GM19463 (cell line): ENCODE results near the gene FOXD1.
"Not testable (repeated sequence)": the region's sequence is repeated elsewhere in the genome, so short reads cannot be mapped to it uniquely, and the experiment has no call there.

Experiments
- ATAC-seq: cut with Tn5 transposase; IDR thresholded peaks from one replicate; pipeline ENCODE4 v1.9.1; 2021; ENCODE audit warnings: mild to moderate bottlenecking, moderate library complexity; ENCODE audit not compliant: unreplicated experiment

FOXD1 gene

GRCh38 chr5:73448463-73449136 lies at the start of gene FOXD1:
TSS of gene FOXD1 (minus strand) at chr5:73448777. CDS start at chr5:73448362, 415 bp downstream.
- ATAC-seq, result no peak

- no peak for ATAC-seq
These were observed 49.0 kb upstream of the FOXD1 start for GRCh38 chr5:73497497-73498056.

- no peak for ATAC-seq
These were observed 48.4 kb upstream of the FOXD1 start for GRCh38 chr5:73496984-73497457.

DNA sequence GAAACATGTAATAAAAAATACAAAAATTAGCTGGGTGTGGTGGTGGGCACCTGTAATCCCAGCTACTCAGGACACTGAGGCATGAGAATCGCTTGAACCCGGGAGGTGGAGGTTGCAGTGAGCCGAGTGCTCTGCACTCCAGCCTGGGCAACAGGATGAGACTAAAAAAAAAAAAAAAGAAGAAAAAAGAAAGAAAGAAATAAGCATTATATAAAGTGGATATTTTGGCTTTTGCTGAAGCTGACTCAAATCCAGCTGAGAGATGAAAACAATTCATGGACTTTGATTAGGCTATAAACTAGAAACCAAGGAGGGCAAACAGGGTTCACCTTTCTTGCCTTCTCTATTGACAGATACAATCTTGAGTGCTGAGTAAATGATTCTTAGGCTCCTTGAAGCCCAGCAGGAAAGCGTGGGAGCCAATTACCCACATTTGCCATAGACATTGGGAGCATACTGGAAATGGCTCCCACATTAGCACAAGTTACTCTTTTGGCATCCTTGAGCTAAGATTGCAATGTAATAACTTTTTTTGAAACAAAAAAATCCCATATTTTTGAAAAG lies 47.3 kb upstream of the FOXD1 start:
- ATAC-seq, result no peak

DNA sequence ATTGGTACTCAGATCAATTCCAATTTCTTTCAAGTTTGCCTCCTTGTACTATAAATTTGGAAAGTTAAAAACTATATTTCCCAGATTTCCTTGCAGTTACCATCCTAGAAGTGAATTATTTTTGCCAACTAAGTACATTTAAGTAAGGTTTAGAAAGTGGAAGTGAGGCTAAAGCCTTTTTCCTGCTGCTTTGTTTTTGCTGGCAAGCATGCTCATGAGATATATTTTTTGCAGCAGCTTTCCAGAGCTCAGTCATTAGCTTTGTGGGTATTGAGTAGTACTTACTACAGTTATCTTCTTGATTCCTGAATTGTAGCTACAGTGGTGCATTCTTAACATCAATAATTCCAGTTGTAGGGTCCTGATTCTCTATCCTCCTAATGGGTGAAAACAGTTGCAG lies 46.1 kb upstream of the FOXD1 start:
- ATAC-seq, result no peak

DNA sequence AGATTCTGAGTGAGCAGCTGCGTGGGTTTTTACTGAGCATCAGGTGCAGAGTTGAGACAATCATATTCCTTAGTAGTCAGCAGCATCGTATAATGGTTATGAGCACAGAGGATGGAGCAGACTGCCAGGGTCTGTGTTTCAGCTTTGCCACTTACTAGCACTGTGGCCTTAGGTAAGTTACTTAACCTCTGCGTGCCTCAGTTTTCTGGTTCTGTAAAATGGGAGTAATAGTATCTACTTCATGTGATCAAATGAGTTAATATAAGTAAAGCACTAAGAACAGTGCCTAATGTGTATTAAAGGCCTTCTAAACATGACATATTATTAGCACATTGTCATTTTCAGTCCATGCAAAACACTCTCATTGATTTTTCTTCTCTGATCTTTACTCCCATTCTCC lies 44.8 kb upstream of the FOXD1 start:
- no peak for ATAC-seq

DNA sequence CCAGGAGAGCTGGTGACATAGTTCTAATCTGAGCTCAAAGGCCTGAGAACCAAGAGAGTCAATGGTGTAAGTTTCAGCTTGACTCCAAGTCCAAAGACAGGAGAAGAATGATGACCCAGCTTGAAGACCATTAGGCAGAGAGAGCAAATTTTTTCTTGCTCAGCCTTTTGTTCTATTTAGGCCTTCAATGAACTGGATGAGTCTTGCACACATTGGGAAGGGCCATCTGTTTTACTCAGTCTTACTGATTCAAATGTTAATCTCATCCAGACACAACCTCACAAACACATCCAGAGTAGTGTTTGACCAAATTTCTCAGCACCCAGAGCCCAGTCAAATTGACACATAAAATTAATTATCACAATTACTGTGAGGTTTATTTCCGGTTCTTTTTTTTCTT lies 42.6 kb upstream of the FOXD1 start:
- ATAC-seq, result no peak

DNA sequence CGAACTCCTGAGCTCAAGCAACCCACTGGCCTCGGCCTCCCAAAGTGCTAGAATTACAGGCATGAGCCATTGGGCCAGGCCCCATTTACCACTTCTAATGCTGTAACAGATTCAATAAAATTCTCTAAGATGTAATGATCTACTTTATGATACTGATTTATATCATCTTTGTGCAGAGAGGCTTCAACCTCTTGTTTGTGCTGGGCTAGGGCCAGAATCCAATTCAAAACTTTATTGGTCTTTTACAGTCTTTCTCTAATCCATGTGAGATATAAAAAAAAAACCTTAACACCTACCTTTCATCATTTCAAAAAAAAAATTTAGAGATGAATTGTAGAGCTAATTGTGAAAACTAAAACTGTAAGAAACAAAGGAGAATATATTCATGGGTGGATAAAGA lies 41.5 kb upstream of the FOXD1 start:
- no peak for ATAC-seq

DNA sequence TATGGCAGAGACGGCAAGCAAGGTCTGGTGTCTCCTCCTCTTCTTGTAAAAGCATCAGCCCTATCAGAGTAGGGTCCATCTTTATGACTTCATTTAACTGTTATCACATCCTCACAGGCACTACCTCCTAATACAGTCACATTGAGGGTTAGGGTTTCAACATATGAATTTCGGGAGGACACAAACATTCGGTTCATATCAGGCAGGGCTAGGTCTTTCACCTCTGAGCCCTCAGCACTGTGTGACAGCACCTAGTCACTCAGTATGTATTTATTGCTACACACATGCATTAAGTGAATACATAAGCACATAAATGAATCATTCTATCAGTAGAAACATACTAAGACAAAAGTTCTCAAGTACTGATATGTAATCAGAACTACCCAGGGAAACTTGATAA lies 40.2 kb upstream of the FOXD1 start:
- ATAC-seq, result no peak

DNA sequence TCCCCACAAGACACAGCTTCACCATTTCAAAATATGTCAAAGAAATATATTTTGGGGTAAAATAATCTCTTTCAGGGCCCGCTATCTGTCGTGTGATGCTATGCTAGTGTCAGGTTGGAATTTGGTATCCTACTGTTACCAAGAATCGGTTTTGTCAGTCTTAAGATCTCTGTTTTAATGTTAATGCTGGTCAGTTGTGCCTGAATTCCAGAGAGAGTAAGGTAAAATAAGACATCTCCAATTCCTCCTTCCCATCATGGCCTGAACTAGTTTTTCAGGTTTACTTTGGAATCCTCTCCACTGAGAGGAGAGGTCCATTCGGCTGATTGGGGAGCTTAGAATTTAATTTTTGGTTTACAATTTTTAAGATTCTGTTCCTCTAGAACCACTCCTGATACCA lies 39.2 kb upstream of the FOXD1 start:
- no peak for ATAC-seq

DNA sequence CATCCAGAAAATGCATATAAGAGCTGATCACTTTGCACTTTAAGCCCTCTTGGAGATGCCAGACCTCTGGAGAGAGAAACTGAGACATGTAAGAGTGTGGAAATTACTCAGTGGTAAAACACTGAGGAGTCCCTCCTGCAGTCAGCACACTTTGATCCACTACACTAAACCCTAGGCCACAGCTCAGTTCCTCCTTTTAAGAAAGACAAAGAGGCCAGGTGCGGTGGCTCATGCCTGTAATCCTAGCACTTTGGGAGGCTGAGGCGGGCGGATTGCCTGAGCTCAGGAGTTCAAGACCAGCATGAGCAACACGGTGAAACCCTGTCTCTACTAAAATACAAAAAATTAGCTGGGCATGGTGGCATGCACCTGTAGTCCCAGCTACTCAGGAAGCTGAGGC lies 38.7 kb upstream of the FOXD1 start:
- not testable (repeated sequence) for ATAC-seq

- ATAC-seq, result no peak
These were observed 37.7 kb upstream of the FOXD1 start for GRCh38 chr5:73486119-73486899.

DNA sequence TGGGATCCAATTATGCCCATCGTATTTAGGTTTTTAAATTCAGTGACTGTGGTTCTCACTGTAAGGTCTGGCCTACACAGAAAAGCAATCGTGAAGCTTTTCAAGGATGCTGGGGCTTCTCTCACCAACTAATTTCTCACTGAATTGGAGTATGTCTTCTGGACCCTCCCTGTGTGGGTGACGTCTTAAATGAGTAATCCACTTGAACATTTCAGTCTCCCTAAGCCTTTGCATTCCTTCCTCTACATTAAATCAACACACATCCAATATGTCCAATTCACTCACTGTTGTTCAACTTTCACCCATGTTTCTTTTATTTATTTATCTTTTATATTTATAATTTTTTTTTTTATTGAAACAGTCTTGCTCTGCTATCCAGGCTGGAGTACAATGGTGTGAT lies 37.1 kb upstream of the FOXD1 start:
- ATAC-seq, result no peak

DNA sequence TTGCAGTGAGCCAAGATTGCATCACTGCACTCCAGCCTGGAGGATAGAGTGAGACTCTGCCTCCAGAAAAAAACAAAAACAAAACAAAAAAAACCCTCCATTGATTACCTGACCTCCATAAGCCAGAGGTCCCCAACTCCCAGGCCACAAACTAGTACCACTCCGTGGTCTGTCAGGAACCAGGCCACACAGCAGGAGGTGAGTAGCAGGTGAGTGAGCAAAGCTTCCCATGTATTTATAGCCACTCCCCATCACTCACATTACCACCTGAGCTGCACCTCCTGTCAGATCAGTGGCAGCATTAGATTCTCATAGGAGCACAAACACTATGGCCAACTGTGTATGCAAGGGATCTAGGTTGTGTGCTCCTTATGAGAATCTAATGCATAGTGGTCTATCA lies 35.9 kb upstream of the FOXD1 start:
- ATAC-seq, result no peak

DNA sequence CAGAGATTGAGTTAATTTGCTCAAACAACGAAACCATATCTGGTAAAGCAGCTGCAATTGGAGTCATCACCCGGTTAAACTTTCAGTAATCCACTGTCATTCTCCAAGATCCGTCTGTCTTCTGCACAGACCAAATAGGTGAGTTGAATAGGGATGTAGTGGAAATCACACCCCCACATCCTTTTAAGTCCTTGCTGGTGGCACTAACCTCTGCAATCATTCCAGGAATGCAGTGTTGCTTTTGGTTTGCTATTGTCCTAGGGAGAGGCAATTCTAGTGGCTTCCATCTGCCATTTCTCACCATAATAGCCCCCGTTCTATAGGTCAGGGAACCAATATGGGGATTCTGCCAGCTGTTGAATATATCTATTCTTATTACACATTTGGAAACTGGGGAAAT lies 35.1 kb upstream of the FOXD1 start:
- ATAC-seq, result no peak

DNA sequence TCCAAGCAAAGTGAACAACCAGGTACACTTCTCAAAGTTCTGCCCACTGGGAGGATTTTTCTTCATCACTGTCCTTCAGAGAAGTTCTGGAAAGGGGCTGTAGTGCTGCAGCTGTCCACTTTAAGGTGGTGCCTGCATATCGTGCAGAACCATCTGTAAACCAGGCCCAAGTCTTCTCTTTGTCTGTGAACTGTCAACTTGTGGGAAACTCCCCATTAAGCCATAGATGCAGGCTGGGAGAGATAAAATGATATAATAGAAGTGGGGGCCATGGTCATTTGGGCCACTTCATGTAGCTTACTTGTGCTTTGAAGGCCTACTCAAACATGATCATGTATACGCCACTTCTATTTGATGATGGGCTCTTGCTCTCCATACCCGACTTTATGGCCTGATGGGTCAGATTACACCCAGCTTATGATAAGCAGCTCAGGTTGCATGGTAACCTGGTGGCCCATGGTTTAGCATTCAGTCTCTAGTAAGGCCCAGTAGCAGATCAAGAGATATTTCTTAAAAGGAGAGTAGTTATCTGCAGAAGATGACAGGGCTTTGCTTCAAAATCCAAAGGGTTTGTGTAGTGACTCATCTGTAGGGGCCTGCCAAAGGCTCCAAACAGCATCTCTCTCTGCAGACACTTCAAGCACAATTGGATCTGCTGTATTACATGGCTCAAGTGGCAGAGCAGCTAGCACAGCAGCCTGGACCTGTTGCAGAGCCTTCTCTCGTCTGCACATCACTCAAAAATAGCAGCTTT lies 34.0 kb upstream of the FOXD1 start:
- ATAC-seq, result no peak

DNA sequence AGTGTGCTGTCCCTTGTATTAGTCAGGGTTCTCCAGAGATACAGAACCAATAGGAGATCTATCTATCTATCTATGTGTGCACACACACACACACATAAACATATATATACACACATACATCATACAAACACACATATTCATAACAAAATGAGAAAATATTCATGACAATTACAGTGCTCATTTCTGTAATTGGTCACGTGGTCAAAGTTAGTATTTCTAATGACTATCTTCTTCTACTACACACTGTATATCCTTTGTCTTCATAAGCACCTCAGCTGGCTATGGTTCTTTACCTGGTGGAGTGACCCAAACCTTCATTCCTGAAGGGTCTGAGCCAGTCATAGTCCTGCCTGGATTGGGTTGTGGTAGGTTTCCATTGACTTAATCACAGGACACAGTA lies 31.9 kb upstream of the FOXD1 start:
- no peak for ATAC-seq

DNA sequence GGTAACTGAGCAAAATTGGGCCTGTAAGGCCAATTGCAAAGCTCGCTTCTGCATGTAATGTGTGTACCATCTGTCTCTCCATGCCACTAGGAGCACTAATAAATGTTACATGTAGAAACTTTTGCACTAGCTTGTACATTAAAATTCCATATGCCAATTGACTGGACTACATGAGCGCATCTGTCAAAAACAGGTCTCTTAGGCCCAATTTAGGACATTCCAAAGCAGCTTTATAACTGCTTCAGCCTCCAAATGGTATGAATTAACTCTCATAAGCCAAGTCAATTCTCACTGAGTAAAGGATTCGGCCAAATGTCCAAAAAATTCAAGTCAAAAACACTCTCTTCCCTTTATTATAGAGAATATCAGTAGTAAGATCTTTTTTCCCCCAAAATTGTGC lies 23.5 kb upstream of the FOXD1 start:
- no peak for ATAC-seq

- no peak for ATAC-seq
These were observed 23.1 kb upstream of the FOXD1 start for GRCh38 chr5:73471654-73472053.

GRCh38 chr5:73469878-73470277 lies 21.3 kb upstream of the FOXD1 start:
- ATAC-seq, result no peak

GRCh38 chr5:73468638-73469037 lies 20.1 kb upstream of the FOXD1 start:
- not testable (repeated sequence) for ATAC-seq
